ENCODE measurements around the gene EEF1AKMT1.

DNA sequence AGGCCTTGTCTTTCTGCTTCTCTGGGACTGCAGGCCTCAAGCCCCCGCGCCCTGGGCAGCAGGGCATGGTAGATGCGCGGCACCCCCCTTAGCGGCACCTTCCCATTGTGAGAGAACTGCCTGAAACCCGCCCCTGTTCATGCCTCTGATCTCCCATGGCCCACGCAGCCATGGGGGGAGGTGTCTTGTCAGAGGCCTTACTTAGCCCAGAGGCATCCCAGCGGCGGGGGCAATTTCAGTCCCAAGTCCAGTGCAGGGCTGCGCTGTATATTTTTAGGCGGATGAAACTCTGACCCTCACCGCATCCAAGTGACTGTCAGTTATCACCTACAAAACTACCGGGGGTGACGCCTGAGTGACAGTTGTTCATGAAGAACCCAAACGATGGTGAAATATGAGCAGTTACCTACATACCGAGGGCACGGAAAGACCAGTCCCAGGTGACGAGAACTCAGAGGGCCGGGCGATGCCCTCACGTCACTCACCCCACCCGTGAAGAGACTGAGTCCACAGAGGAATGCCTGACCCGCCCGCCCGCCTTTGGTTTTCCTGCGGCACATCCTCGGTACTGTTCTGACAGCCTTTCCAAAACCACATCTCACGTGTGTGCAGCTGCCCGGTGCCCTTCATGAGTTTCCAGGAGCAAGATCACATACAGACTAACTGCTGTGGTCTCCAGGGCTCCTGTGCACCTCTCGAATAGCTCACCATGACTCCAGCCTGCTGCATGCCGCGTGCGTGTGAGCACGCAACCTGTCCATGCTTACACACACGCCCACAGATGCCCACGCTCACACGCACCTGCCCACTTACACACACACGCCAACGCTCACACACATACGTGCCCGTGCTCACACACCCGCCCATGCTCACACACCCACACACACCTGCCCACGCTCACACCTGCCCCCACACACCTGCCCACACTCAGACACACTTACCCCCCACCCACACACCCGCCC is 55.9 kb downstream of the EEF1AKMT1 start:
- no peak for TF ChIP-seq CTCF (IDR thresholded peaks at IDR 0.05)
- no peak for TF ChIP-seq POLR2A (IDR thresholded peaks at IDR 0.05)
